Breast epithelium (tissue), 4 donors: ENCODE results near the gene PRIMA1. TPM values are rescaled to one million over a fixed set of nuclear protein-coding genes. Genes with fewer than 3 reads are reported as not detected.

Source experiments
- DNase-seq, 2 donors: peaks; one replicate each; pipeline ENCODE4 v3.0.0-alpha.2; 2019; ENCODE audit warnings: low spot score in 2 of 2
- H3K27ac ChIP-seq, 2 donors: fragments of 200-600 bp; sonication (generic) in 1 of 2; one replicate each; pipeline ENCODE4 v1.5.1; 2016 to 2019; ENCODE audit warnings: mild to moderate bottlenecking in 1 of 2
- H3K27me3 ChIP-seq, 2 donors: fragments of 200-600 bp; sonication (generic) in 1 of 2; one replicate each; pipeline versions ENCODE4 v1.5.1 to v1.6.0; 2017 to 2019; ENCODE audit warnings: control low read depth in 1 of 2, mild to moderate bottlenecking in 1 of 2
- H3K36me3 ChIP-seq: fragments of 200-600 bp; one replicate; pipeline ENCODE4 v1.5.1; 2019
- H3K4me1 ChIP-seq, 2 donors: fragments of 200-600 bp; sonication (generic); one replicate each; pipeline ENCODE4 v1.5.1; 2016 to 2019; ENCODE audit warnings: control low read depth in 1 of 2
- H3K4me3 ChIP-seq, 3 donors: fragments of 200-600 bp; sonication (generic); 1 replicate in 2 of 3; 2 replicates in 1 of 3; pipeline ENCODE4 v1.5.1; 2016 to 2019; ENCODE audit warnings: mild to moderate bottlenecking in 3 of 3, moderate library complexity in 2 of 3
- H3K9me3 ChIP-seq, 2 donors: fragments of 200-600 bp; sonication (generic) in 1 of 2; one replicate each; pipeline ENCODE4 v1.5.1; 2016 to 2019; ENCODE audit warnings: control low read depth in 1 of 2
- CTCF ChIP-seq, 3 donors: fragments of 450-650 bp; IDR thresholded peaks; one replicate each; pipeline ENCODE4 v1.5.1; 2016 to 2017; ENCODE audit warnings: antibody characterized with exemption in 3 of 3, mild to moderate bottlenecking in 3 of 3, moderate library complexity in 3 of 3
- POLR2A ChIP-seq: fragments of 450-650 bp; IDR thresholded peaks from one replicate; pipeline ENCODE4 v1.6.1; 2016; ENCODE audit warnings: antibody characterized with exemption, mild to moderate bottlenecking, moderate library complexity
- POLR2AphosphoS5 ChIP-seq, 3 donors: sonication (generic); formaldehyde crosslinking; IDR thresholded peaks; one replicate each; pipeline ENCODE4 v1.6.1; 2017; ENCODE audit warnings: antibody characterized with exemption in 3 of 3
- intact Hi-C: fragments of 100-400 bp; cut with DNase I; formaldehyde crosslinking; loops from one replicate; pipeline ENCODE4 v1.15.1; 2023; ENCODE audit warnings: low total_unique reads
- total RNA-seq, 3 donors: library from RNA; depleted of rRNA; stranded (reverse); fragments of >200 nt; gene quantifications; one replicate each; pipeline ENCODE4 v1.1.0, GENCODE V29; 2016

The PRIMA1 gene
- total RNA-seq, 3 donors from 2014 or later, result 0.98 to 2.1 (median 1.3) TPM

- H3K27ac ChIP-seq, result no peak overlapping the region
- H3K4me3 ChIP-seq, result no peak overlapping the region
- no peak for DNase-seq
- H3K9me3 ChIP-seq, result peaks cover 0 to 8% of the 10 kb centered on the region in 2 donors
- H3K27me3 ChIP-seq, result no peaks in the 10 kb centered on the region
- H3K36me3 ChIP-seq, result no peaks in the 10 kb centered on the region
- no peaks in the 10 kb centered on the region for H3K4me1 ChIP-seq
- intact Hi-C loops, result no loop called here
- TF ChIP-seq POLR2AphosphoS5 (IDR thresholded peaks at IDR 0.05), result no peak
- no peak for TF ChIP-seq CTCF (IDR thresholded peaks at IDR 0.05)
These were observed 85.3 kb downstream of the PRIMA1 start for GRCh38 chr14:93702946-93703345.

- H3K4me3 ChIP-seq, result no peak overlapping the region
These were observed 86.7 kb downstream of the PRIMA1 start for GRCh38 chr14:93701562-93701961.

GRCh38 chr14:93700928-93701327 lies 87.4 kb downstream of the PRIMA1 start:
- no peak for TF ChIP-seq POLR2AphosphoS5 (IDR thresholded peaks at IDR 0.05)
- TF ChIP-seq POLR2A, result no peak
- TF ChIP-seq CTCF (IDR thresholded peaks at IDR 0.05), result no peak
- no peak overlapping the region for H3K27ac ChIP-seq
- H3K27me3 ChIP-seq, result no peaks in the 10 kb centered on the region
- peaks cover 0 to 14% of the 10 kb centered on the region in 2 donors for H3K9me3 ChIP-seq
- no peaks in the 10 kb centered on the region for H3K36me3 ChIP-seq
- no peak overlapping the region for H3K4me3 ChIP-seq
- intact Hi-C loops, result no loop called here
- no peaks in the 10 kb centered on the region for H3K4me1 ChIP-seq
- DNase-seq, result no peak

More at GRCh38 chr14:93701562-93701961, 86.7 kb downstream of the PRIMA1 start:
- intact Hi-C loops, result no loop called here
- H3K27ac ChIP-seq, result no peak overlapping the region
- no peaks in the 10 kb centered on the region for H3K36me3 ChIP-seq
- peaks cover 0 to 14% of the 10 kb centered on the region in 2 donors for H3K9me3 ChIP-seq
- H3K27me3 ChIP-seq, result no peaks in the 10 kb centered on the region
- no peaks in the 10 kb centered on the region for H3K4me1 ChIP-seq
- no peak for TF ChIP-seq CTCF (IDR thresholded peaks at IDR 0.05)
- no peak for TF ChIP-seq POLR2AphosphoS5 (IDR thresholded peaks at IDR 0.05)
- no peak for TF ChIP-seq POLR2A
- DNase-seq, result no peak

GRCh38 chr14:93693914-93694313 lies 94.4 kb downstream of the PRIMA1 start:
- no peak overlapping the region for H3K27ac ChIP-seq
- no peaks in the 10 kb centered on the region for H3K36me3 ChIP-seq
- no peaks in the 10 kb centered on the region for H3K4me1 ChIP-seq
- H3K4me3 ChIP-seq, result no peak overlapping the region
- TF ChIP-seq CTCF (IDR thresholded peaks at IDR 0.05), result no peak
- TF ChIP-seq POLR2A, result no peak
- no peak for TF ChIP-seq POLR2AphosphoS5 (IDR thresholded peaks at IDR 0.05)
- DNase-seq, result no peak
- H3K27me3 ChIP-seq, result no peaks in the 10 kb centered on the region
- intact Hi-C loops, result no loop called here
- peaks cover 0 to 8% of the 10 kb centered on the region in 2 donors for H3K9me3 ChIP-seq

- no peaks in the 10 kb centered on the region for H3K9me3 ChIP-seq
- no peaks in the 10 kb centered on the region for H3K27me3 ChIP-seq
- no peaks in the 10 kb centered on the region for H3K36me3 ChIP-seq
- DNase-seq, result no peak
- no peak overlapping the region for H3K27ac ChIP-seq
- intact Hi-C loops, result no loop called here
- H3K4me1 ChIP-seq, result peaks cover 0 to 6% of the 10 kb centered on the region in 2 donors
- H3K4me3 ChIP-seq, result no peak overlapping the region
- TF ChIP-seq POLR2A (no peak), CTCF (IDR thresholded peaks at IDR 0.05) (no peak), POLR2AphosphoS5 (IDR thresholded peaks at IDR 0.05) (no peak)
These were observed 97.1 kb downstream of the PRIMA1 start for GRCh38 chr14:93691042-93691780.
